GM21526 (cell line): ENCODE data around the gene TENM3.
A peak's percentile ranks its signal among the peaks of the same experiment; 100 is the strongest.

ENCODE experiments used
- ATAC-seq: cut with Tn5 transposase; IDR thresholded peaks from one replicate; pipeline ENCODE4 v1.9.1; 2021; ENCODE audit warnings: moderate library complexity; ENCODE audit not compliant: unreplicated experiment, low FRiP score

TENM3 gene

DNA sequence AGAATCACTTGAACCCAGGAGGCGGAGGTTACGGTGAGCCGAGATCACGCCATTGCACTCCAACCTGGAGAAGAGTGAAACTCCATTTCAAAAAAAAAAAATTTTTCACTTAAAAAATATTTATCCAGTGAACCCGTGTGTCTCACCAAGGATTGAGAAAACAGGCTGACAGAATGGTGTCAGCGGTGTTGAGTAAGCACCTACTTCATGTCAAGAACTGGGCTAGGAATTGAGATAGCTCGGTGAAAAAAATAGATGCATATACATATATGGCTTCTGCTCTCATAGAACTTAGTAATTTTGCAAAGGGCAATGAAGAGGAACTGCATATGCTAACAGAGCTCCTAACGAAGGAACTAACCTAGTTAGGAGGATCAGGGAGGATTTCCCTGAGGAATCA is 297.3 kb downstream of the TENM3 start:
- ATAC-seq: no peak

DNA sequence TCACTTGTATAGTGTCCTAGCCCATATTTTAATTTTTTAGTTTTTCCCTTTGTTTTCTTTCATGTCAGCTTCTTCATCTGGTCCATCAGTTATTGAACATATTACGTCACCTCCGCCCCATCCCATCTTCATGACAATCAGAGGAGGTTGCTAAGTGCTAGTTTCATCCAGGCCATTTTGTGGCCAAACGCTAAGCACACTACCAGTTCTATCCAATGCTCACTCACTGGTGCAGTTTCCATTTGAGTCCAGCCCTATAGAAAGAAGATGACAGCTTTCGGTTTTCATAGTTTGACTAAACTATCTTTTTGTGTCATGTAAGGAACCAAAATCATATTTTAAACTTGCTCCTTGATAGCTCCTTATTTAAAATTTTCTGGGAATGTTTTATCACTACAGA is 304.2 kb downstream of the TENM3 start:
- peak; percentile 99 for ATAC-seq

DNA sequence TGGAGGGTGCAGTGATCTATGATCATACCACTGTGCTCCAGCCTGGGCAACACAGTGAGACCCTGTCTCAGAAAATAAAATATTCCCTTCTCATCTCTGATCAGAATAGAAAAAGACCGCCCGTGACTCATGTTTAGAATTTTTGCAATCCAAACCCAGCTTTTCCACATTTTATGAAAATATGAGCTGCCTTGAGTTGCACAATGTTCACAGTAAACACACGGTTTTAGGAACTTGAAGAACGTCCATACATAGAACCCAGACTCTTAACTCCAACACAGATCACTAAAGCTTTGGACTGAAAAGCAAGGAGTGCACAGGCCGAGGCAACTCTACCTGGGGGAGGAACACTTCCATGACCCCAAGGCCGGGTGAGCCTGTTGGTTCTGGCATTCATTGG is 305.0 kb downstream of the TENM3 start:
- no peak for ATAC-seq

DNA sequence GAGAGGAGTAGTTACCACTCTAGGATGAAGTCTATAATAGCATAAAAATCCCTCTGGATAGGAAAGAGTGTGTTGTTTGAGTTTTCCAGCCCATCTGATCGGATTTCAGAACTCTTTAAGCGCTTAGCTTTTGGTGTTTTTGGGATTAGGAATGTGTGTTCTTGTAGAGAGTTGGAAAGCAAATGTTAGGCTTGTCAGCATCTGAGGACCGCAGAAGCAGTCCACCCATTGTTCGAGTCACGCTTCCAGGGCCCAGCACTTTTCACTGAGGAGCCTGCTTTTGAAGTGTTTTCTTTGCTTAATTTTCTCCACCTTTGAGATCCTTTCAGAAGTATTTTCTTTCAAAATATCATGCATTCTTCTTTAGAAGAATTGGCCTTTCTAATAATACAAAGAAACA is 306.2 kb downstream of the TENM3 start:
- ATAC-seq: no peak

DNA sequence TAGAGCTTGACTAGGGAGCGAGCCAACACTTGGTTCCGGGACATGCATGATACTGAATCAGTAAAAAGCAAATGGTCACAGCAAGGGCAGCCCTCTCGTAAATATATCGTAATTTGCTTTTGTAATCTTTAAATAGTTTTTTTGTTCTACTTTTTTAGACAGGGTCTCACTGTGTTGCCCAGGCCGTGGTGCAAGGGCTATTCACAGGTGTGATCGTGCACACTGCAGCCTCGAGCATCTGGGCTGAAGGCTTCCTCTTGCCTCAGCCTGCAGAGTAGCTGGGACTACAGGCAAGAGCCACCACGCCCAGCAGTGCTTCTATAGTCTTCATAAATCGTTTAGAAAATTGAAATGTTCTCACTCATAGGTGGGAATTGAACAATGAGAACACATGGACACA is 309.7 kb downstream of the TENM3 start:
- ATAC-seq: no peak

DNA sequence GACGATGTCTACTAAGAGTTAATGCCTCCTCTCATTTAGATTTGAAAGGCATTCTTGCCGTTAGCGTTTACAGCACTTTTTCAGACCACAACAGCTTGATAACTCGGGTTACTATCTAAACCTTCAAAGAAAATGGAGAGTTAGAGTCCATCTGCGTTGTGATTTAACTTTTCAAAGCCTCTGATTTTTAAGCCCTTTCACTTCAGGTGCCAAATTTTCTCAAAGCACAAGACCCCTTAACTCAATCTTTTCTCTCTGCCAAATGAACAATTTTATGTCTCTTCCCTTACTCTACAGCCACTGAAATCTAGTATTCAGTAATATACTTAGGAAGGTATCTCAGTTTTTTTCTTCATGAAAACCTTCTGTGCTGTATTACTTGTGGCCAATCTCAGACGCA is 310.5 kb downstream of the TENM3 start:
- ATAC-seq: no peak

DNA sequence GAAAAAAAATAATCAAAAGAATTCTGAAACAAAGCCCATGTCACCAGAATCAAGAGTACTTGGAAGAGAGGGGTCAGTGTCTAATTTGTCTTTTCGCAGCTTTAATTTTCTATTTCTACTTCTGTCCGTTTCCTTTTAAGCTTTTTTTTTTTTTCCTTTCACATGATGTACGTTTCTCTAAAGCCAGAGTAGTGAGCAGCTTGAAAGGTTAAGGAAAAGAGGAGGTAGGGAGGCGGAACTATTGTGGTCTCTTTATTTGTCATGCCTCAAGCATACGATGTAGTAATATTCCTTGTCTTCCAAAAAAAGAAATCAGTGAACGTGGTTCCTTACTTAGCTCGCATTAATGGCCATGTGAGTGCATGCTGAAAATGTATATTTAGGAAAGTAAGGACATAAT is 311.5 kb downstream of the TENM3 start:
- ATAC-seq: no peak

DNA sequence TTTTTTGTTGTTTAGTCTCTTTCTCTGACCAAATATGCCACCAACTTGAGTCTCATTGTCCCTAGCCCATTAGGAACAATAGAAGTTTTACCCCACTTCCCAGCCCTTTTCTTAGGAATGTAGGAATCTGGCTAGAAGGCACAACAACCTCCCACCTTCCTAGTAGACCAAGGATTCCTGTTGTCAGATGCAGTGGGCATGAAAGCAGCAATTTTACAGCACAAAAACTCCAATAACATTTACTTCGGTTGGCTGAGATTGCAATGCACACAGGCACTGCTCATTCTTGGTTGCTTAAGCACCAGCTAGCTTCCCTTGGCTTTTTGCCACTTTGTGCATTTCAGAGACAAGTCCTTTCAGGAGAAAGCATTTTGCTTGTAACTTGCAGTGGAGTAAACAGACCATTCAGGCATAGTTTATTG is 312.8 kb downstream of the TENM3 start:
- ATAC-seq: no peak

DNA sequence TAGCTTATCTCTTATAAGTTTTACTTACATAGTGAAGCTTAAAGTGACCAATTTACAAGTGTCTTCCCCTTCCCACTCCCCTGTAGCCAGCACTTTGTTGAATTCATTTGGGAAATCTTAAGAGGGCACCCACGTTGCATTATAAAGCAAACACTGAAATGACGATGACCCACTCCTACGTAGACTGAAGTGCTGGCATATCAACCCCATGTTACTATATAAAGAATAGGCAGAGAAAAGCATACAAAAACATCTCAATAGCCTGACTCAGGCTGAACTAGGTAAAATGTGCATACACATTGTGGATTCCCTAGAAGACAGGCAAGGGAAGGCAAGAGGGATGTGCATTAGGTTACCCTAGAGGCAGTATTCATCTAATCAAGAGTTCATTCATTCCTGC is 313.4 kb downstream of the TENM3 start:
- no peak for ATAC-seq

DNA sequence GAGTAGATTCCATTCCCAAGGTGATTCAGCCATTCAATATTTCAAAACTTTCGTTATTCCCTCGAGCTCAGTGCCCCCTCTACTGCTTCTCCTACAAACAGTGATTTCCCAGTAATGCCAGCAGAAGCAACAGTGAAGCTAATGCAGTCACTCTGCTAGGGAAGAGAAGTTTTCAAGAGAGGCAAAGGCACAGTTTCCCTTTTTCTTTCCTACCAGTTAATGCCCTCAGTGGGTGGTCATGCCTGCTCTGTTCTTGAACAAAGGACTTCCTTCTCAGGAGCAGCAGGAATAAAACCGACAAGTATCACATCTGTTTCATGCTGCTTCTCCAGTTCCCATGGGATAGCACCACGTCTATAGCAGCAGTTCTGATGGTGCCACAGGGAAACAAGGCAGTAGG is 317.2 kb downstream of the TENM3 start:
- no peak for ATAC-seq

DNA sequence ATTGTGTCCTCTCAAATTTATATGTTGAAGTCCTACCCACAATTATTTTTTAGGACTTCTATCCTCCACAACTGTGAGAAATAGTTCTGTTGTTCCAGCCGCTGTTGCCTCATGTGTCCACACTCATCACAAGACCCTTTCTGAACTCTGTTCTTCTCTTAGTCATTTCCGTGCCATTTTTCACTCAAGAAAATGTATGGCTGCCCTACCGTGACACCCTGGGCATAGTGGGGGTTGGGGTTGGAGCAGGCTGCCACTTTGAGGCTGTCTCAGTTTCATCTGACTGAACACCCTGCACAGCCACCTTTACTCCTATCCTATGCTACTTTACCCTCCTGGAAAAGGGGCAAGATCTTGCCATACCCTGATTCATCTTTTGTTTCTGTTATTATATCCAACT is 319.1 kb downstream of the TENM3 start:
- no peak for ATAC-seq

DNA sequence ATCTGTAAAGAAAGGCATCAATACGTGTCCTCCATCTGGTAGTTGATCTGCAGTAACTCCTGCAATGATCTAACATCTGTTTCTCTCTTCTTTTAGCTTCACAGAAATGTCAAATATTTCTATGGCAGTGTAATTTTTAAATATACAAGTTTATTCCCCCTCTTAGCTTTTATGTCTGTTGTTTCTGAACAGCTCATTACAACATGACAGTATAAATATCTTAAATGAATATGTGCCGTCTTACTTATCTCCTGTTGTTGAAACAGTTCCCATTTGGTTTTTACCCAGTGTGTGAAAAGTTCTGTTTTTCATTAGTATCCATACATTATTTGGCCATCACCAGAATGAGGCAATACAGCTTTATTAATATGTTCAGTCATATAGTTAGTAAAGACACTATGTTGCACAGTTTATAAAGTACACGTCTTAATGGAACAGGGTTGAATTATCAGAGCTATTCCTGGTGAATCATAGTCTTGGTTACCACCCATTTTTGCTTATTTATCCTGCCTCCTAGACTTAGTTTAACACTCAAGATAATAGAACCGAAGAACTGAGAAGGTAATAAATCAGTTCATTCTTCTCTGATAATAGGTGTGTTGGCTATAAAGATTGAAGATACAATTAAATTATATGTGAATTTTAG is 321.6 kb downstream of the TENM3 start:
- no peak for ATAC-seq

DNA sequence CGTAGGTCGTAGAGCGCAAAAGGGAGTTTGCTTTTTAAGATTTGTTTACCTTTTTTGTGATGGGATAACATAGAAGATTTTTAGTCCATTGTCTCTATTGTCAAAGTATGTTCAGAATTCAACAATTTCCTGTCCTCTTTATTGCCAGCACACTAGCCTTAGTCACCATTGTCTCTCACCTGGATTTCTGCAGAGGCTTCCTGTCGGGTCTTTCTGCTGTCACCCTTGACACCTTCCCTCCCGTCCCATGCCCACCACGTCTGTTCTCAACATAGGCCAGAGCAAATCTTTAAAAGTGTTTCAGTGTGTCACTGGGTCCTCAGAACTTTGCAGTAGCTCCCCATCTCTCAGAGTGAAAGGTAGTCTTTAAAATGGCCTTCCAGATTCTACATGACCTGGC is 323.9 kb downstream of the TENM3 start:
- no peak for ATAC-seq

DNA sequence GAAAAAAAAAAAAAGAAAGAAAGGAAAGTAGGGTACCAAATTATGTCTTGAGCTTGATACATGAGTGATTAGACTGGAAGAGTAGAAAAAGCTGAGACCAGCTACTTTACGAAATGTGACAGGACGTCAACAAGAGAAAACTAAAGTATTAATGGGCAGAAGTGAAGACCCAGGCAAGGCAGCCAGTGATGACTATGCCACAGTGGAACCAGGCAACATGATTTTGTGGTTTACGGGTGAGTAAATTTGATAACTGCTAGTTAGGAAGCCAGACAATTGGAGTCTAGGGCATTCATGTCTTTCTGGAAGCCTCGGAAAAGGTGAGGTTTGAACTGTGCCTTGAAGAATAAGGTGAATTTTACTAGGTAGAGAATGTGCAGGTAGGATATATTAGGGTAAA is 326.4 kb downstream of the TENM3 start:
- no peak for ATAC-seq

DNA sequence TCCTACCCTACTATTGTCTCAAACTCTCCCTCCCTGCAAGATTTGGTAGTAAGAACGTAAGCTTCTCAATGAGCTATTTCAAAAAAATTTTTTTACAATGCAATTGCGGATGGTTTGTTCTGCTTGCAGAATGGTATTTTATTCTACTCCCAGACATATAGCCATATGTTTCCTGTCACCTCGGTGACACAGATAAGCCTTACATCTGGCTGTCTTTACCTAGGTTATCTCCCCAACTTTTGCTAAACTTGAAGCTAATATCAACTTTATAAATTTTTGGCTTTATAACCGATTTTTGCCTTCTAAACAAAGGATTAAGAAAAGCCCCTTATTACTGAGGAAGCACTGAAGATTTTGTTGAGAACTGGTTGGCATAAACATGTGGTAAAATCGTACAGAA is 331.5 kb downstream of the TENM3 start:
- no peak for ATAC-seq

DNA sequence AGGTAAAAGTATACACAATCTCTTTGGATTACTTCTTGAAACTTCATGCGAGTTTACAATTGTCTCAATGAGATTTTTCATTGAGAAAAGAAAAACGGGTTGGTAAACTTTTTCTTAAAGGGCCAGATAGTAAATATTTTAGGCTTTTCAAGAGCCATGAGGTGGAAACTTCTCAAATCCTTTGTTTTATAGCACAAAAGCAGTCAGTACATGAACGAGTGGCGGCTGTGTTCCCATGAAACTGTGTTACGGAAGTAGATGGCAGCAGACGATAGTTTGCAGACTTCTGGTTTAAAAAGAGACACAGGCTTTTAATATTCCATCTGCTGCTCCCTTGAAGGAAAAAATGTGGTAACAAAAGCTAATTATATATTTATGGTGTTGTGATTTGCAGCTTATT is 332.0 kb downstream of the TENM3 start:
- ATAC-seq: no peak

DNA sequence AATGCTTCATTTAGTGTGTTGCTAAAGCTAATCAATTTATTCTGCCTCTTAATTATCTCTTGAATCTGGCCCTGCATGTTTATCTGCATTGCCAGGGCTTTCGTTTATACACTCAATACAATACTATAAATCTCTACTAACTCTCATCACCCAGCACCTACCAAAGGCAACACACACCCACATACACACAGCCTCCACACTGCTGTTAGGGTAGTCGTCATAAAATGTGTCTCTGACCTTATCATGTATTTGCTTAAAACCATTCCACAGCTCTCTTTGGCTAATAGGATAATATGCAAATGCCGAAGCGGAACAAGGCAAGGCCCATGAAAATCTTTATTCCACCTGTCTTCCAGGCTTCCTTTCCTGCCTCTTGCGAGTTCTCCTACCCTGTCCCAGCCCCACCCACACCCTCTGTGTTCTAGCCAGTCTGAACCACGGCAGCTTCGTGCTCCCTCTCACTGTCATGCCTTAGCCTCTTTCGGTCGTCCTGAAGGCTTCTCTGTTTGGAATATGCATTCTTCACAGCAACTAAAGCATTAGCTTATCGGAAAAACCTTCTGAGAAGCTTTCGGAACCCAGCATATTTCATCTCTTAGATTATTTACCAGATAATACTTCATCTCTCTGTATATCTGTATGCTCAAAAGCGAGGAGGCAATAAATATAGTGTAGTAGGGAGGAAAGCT is 333.5 kb downstream of the TENM3 start:
- ATAC-seq: no peak

DNA sequence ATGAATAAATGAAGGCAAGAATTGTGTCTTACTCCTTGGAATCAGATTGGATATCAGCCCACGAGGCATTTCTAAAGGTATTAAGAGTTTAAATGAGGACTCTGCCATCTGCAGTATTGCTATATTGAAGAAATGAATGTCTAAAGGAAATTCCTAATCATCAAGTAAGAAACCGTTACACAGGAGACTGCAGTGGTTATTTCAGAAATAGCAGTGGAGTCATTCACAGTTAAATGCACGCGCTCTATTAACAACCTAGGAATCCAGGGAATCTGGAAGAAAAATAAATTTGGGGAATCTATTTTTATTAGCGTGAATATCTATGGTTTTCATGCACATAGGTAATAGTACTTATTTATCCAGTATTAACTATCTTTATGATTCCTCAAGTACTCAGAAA is 334.2 kb downstream of the TENM3 start:
- ATAC-seq: no peak

DNA sequence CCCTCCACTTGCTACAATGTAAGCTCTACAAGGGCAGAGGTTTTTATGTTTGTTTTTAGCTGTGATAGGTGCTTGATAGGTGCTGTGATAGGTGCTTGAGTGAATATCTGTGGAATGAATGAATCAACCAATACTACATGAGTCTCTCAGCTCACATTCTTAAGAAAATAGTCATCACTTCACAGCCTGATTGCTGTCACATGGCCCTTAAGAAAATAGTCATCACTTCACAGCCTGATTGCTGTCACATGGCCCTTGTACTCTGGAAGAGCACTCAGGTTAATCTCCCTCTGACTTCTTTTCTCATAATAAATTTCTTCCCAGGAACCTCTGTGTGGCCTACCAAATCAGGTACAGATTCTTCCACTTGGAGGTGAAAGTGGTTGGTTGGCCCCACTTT is 335.2 kb downstream of the TENM3 start:
- no peak for ATAC-seq

DNA sequence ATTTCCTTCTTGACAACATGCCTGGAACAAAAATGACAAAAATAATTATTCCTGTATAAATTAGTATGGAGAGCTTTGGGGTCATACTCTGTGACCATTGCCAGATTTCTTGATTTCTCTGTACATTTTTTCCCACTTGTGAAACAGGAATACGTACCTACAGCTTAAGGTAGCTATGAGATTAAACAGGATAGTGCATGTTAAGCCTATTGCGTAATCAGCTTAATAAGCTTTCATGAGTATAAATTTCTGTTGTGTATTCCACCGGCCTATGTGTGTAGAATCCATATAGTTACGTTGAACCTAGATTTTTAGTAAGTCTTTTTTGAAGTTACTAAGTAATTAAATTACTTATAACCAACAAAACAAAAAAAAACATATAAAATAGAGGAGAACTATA is 339.0 kb downstream of the TENM3 start:
- ATAC-seq: no peak

DNA sequence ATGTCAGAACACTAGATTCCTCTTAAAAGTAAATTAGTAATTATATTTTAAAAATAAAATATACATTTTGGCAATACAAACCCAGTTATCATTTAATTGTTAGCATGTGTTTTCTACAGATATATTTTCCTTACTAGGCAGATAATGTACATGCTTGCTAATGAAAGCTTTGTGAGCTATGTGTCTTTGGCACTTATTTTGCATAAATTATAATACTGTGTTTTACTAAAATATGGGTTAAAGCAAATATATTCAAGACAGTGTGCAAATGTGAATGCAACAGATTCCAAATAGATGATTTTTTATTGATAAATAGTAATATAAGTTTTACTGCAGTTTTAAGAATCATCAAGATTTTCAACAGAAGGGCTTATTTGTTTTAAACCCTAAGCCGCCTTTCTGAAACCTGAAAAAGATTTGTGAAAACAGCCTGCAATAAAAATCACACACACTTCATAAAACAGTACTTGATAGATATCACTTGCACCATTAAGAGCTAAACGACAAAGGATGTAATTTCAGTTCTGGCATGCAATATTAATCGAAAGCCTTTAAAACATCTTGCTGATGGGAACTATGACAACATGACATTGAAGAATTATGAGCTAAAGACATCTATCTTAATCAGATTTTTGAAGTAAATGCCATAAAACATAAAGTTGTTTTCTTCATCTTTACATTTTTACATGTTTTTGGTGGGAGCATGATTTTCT is 340.7 kb downstream of the TENM3 start:
- no peak for ATAC-seq

DNA sequence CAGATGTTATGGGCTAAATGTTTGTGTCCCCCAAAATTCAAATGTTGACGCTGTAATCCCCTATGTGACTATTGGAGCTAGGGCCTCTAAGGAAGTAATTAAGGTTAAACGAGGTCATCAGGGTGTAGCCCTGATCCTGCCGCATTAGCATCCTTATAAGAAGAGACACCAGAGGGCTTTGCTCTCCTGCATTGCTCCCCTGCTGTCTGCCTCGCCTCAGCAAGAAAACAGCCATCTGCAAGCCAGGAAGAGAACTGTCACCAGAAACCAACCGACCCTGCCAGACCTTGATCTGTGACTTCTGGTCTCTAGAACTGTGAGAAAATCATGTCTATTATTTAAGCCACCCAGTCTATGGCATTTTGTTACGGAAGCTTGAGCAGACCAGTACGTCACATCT is 342.1 kb downstream of the TENM3 start:
- no peak for ATAC-seq
